Measurements from ENCODE around the gene ISOC1. TPM values are rescaled to one million over a fixed set of nuclear protein-coding genes. Genes with fewer than 3 reads are reported as not detected.

The ISOC1 gene
- total RNA-seq, 1 experiment from 2014 or later: 21.1 TPM

DNA sequence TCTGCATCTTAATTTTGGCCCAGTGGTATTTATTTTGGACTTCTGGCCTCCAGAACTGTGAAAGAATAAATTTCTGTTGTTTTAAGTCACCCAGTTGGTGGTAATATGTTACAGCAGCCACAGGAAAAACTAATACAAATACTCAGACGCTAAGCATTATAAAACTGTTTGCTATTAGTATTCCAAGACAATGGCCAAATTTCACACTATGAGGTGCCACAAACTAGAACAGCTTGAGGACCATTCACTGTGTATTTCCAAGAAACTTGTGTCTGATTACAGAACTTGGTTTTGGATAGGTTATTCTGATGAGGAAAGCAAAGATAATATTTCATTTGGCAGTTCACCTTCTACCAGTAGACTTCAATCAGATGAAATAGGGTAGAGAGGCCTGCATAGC lies 16.3 kb upstream of the ISOC1 start:
- Histone ChIP-seq H3K4me3 (ENCODE audit: low read depth, low read length, poor library complexity, severe bottlenecking) (no peak overlapping the region), H3K27ac (ENCODE audit: low read depth, low read length, poor library complexity, severe bottlenecking) (no peak overlapping the region), H3K36me3 (ENCODE audit: insufficient read depth, low read length, poor library complexity, severe bottlenecking) (no peaks in the 10 kb centered on the region), H3K27me3 (replicated peaks; ENCODE audit: insufficient read depth, low read depth, low read length, poor library complexity) (no peaks in the 10 kb centered on the region), H3K9me3 (ENCODE audit: low read depth, low read length, poor library complexity, severe bottlenecking) (no peaks in the 10 kb centered on the region), H3K4me1 (ENCODE audit: insufficient read depth, low read length, poor library complexity, severe bottlenecking) (no peaks in the 10 kb centered on the region)
- intact Hi-C loops (cut with micrococcal nuclease; ENCODE audit: unreplicated experiment): no loop called here
- no TSS peak for BruUV-seq (replicated peaks)
- ChIA-PET POLR2A (ENCODE audit: low non-redundant PET) (no interaction called here), CTCF (no interaction called here)
- TF ChIP-seq EZH2 (IDR thresholded peaks at IDR 0.05; ENCODE audit: borderline replicate concordance, low read depth, low read length, poor library complexity, severe bottlenecking): no peak
- TF ChIP-seq, protein P1, sequence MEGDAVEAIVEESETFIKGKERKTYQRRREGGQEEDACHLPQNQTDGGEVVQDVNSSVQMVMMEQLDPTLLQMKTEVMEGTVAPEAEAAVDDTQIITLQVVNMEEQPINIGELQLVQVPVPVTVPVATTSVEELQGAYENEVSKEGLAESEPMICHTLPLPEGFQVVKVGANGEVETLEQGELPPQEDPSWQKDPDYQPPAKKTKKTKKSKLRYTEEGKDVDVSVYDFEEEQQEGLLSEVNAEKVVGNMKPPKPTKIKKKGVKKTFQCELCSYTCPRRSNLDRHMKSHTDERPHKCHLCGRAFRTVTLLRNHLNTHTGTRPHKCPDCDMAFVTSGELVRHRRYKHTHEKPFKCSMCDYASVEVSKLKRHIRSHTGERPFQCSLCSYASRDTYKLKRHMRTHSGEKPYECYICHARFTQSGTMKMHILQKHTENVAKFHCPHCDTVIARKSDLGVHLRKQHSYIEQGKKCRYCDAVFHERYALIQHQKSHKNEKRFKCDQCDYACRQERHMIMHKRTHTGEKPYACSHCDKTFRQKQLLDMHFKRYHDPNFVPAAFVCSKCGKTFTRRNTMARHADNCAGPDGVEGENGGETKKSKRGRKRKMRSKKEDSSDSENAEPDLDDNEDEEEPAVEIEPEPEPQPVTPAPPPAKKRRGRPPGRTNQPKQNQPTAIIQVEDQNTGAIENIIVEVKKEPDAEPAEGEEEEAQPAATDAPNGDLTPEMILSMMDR (conservative IDR thresholded peaks at IDR 0.05; ENCODE audit: low read depth, low read length): no peak
- DNase-seq (ENCODE audit: low spot score): no peak

DNA sequence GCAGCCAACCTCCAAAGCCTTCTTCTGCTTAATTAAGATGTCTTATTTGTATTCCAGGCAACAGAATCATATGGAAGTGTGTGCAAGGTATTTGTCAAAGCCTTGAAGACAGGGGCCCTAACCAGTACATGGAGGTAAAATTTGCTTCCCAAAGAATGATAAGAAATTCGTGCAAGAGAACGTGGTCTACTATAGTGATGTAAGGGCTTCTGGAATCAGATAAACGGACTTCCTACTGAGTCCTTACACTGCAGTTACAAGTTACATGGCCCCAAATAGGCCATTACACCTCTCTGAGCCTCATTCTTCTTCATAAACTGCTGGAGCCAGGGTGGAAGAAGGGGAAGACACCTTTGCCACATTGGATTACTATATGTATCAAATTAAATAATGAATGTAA lies 15.9 kb upstream of the ISOC1 start:
- no peak for DNase-seq (ENCODE audit: low spot score)
- BruUV-seq (replicated peaks): no TSS peak
- no peaks in the 10 kb centered on the region for H3K36me3 ChIP-seq (ENCODE audit: insufficient read depth, low read length, poor library complexity, severe bottlenecking)
- TF ChIP-seq, protein P1 (conservative IDR thresholded peaks at IDR 0.05; ENCODE audit: low read depth, low read length): no peak
- TF ChIP-seq EZH2 (IDR thresholded peaks at IDR 0.05; ENCODE audit: borderline replicate concordance, low read depth, low read length, poor library complexity, severe bottlenecking): no peak
- H3K27me3 ChIP-seq (replicated peaks; ENCODE audit: insufficient read depth, low read depth, low read length, poor library complexity): no peaks in the 10 kb centered on the region
- no peak overlapping the region for H3K4me3 ChIP-seq (ENCODE audit: low read depth, low read length, poor library complexity, severe bottlenecking)
- H3K27ac ChIP-seq (ENCODE audit: low read depth, low read length, poor library complexity, severe bottlenecking): no peak overlapping the region
- ChIA-PET CTCF (no interaction called here), POLR2A (ENCODE audit: low non-redundant PET) (no interaction called here)
- H3K4me1 ChIP-seq (ENCODE audit: insufficient read depth, low read length, poor library complexity, severe bottlenecking): no peaks in the 10 kb centered on the region
- intact Hi-C loops (cut with micrococcal nuclease; ENCODE audit: unreplicated experiment): no loop called here
- H3K9me3 ChIP-seq (ENCODE audit: low read depth, low read length, poor library complexity, severe bottlenecking): no peaks in the 10 kb centered on the region

DNA sequence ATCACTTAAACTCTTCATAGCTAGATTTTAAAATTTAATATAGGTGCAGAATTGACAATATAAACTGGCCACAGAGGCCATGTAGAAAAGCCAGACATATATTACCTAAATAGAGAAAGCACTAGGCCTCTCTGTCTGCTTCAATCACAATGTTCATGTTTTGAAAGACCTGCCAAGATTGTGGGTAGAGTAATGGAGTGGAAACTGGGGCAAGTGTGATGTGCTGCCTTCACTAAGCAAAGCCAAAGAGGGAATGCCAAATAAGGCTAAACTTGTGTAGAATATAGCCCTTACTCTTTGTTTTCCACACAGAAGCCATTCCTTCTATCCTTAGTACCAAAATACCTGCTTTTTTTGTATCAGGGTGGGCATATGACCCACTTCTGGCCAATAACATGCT lies 15.1 kb upstream of the ISOC1 start:
- Histone ChIP-seq H3K9me3 (ENCODE audit: low read depth, low read length, poor library complexity, severe bottlenecking) (no peaks in the 10 kb centered on the region), H3K36me3 (ENCODE audit: insufficient read depth, low read length, poor library complexity, severe bottlenecking) (no peaks in the 10 kb centered on the region), H3K4me1 (ENCODE audit: insufficient read depth, low read length, poor library complexity, severe bottlenecking) (no peaks in the 10 kb centered on the region), H3K27ac (ENCODE audit: low read depth, low read length, poor library complexity, severe bottlenecking) (no peak overlapping the region), H3K27me3 (replicated peaks; ENCODE audit: insufficient read depth, low read depth, low read length, poor library complexity) (no peaks in the 10 kb centered on the region), H3K4me3 (ENCODE audit: low read depth, low read length, poor library complexity, severe bottlenecking) (no peak overlapping the region)
- POLR2A ChIA-PET (ENCODE audit: low non-redundant PET): no interaction called here
- BruUV-seq (replicated peaks): no TSS peak
- no peak for DNase-seq (ENCODE audit: low spot score)
- no peak for TF ChIP-seq EZH2 (IDR thresholded peaks at IDR 0.05; ENCODE audit: borderline replicate concordance, low read depth, low read length, poor library complexity, severe bottlenecking)
- TF ChIP-seq, protein P1 (conservative IDR thresholded peaks at IDR 0.05; ENCODE audit: low read depth, low read length): no peak
- intact Hi-C loops (cut with micrococcal nuclease; ENCODE audit: unreplicated experiment): no loop called here
- CTCF ChIA-PET: no interaction called here

Data from A673 (cell line).